HG03108 (cell line): ENCODE measurements around the gene TRAFD1.
"Not testable (repeated sequence)": the region's sequence is repeated elsewhere in the genome, so short reads cannot be mapped to it uniquely, and the experiment has no call there.

Source experiments
- ATAC-seq: cut with Tn5 transposase; IDR thresholded peaks from one replicate; pipeline ENCODE4 v1.9.1; 2021; ENCODE audit warnings: moderate library complexity; ENCODE audit not compliant: unreplicated experiment

Gene TRAFD1, protein sequence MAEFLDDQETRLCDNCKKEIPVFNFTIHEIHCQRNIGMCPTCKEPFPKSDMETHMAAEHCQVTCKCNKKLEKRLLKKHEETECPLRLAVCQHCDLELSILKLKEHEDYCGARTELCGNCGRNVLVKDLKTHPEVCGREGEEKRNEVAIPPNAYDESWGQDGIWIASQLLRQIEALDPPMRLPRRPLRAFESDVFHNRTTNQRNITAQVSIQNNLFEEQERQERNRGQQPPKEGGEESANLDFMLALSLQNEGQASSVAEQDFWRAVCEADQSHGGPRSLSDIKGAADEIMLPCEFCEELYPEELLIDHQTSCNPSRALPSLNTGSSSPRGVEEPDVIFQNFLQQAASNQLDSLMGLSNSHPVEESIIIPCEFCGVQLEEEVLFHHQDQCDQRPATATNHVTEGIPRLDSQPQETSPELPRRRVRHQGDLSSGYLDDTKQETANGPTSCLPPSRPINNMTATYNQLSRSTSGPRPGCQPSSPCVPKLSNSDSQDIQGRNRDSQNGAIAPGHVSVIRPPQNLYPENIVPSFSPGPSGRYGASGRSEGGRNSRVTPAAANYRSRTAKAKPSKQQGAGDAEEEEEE

DNA sequence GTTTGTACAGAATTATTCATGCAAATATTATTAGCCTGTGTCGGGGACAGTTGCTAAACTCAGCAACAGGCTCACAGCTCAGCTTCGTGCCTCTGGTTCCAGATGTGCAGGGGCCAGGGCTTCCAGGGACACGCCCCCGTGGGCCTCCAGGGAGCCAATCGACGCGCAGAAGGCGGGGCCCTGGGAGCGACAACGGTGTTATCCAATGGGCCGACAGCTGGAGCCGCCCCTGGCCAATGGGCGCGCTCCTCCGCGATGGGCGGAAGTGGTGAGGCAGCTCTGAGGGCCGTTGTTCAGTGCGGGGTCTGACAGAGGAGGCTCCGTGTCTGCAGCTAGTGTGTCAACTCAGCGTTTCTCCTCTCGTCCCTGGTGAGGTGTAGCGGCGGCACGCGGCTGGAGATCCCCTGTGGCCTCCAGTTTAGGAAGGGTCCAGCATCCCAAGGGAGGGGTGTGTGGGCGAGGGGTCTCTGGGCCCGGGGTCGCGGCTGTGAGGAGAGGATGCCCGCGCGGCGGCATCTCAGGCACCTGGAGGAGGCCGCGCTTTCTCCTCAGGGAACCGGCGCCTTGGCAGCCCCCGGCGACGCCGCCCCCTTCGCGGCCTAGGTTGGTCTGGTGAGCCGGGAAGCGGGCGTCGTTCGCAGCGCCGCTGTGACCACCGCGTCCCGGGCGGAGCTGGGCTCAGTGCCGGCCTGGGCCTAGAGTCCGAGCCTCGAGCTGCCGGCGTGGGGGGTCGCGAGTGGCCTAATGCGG is at the start of gene TRAFD1:
TRAFD1 (plus strand) TSS at position 311 of the 750 bp plus-strand sequence. CDS start 4,963 bp downstream, outside the sequence.
- ATAC-seq, result peak; percentile 95

DNA sequence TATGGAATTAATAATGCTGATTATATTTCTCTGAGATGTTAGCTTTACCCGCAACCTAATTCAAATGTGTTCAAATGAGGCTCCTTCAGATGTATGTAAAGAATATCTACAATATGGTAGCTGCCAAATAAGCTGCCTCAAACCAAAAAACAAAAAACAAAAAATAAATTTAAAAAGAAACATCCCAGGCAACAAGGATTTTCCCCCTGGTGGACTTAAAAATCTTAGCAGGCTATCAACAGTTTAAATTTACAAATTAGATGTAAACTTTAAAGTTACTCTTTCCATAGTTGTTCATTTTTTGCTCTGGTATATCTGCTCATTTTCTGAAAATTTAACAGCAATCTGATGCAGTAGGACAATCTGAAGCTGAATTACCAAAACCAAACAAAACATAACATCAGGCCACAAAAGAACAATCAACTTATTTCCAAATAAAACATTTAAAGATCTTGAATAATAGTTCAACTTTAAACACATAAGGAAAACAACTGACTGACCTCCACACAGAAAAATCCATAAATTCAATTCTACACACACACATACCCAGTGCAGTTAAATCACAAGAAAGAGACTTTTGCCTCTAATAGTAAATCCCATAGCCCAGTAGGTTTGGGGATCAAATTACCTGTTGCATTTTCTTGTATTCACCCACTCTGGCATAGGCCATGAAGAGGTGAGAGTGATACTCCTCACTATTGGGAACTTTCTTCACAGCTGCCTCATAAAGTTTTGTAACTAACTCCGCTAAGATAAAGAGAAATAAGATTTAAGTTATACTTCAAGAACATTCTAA is 38.1 kb upstream of the TRAFD1 start:
- ATAC-seq, result no peak

DNA sequence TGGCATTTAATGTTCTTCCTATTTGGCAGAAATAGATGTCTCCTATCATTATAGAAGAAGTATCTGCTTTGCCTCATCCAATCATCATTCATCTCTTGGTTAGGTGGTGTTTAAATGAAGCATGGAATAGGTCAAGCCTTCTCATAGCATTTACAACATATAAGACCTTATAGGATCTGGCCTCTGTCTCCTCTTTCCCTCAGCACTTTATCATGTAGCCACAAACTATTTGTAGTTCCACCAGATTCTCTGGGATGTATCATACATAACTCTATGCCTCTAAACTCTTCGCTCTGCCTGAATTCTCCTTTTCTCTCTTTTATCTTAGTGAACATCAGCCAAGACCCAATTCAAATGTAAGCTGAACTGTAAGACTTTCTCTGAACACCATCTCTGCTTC is 37.5 kb upstream of the TRAFD1 start:
- ATAC-seq, result no peak

DNA sequence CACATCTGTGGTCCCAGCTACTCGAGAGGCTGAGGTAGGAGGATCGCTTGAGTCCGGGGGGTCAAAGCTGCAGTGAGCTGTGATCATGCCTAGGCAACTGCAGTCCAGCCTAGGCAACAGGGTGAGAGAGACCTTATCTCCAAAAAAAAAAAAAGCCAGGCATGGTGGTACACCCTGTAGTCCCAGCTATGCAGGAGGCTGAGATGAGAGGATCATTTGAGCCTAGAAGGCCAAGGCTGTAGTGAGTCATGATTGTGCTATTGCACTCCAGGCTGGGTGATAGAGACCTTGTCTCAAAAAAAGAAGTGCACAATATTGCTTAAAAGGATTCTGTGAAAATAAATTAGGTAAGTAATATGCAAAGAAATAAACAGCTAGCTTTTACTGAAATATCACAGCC is 33.8 kb upstream of the TRAFD1 start:
- no peak for ATAC-seq

DNA sequence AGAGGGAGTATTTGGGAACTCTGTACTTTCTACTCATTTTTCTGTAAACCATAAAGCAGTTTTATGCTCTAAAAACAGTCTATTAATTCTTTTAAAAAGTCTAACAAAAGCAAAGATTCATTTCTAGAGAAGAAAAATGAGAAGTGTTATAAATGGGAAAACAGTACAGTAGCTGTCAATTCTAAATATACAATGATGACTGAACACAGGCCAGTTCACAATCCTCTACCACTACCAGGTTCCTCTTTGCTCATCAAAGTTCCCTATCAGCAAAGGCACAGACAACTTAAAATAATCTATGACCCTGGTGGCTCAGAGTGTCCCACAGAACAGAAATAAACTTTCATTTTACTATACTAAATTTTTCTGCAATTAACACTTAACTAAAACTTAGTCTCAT is 29.3 kb upstream of the TRAFD1 start:
- ATAC-seq, result peak; percentile 66

DNA sequence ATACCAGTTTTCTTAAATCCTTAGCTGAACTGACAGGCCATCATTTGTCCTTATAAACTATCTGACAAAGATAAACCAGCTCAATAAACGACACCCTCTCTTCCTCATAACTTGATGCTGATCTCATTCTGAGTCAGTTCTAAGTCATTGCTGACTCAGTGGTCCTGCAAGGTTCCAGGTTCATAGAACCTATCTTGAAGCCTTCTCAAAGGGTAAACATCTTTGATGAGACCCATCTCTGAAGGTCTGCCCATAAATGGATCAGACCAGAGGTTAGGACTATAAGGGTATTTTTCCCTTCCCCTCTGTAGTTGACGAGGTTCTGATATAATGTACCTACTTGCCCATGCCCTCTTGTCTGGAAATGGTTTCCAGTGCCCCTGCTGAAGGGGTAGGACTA is 28.7 kb upstream of the TRAFD1 start:
- no peak for ATAC-seq

DNA sequence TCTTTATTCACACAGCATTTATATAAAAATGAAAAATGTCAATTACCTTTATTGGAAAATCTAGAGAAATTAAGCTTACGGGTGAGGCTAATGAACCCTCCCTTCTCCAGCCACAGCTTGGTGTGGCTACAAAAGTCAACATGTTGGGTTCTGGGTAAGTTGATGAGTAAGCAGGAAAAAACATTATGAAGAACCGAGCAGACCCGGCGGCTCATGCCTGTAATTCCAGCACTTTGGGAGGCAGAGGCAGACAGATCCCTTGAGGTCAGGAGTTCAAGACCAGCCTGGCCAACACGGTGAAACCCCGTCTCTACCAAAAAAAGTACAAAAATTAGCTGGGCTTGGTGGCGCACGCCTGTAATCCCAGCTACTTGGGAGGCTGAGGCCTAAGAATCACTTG is 27.7 kb upstream of the TRAFD1 start:
- ATAC-seq, result no peak

DNA sequence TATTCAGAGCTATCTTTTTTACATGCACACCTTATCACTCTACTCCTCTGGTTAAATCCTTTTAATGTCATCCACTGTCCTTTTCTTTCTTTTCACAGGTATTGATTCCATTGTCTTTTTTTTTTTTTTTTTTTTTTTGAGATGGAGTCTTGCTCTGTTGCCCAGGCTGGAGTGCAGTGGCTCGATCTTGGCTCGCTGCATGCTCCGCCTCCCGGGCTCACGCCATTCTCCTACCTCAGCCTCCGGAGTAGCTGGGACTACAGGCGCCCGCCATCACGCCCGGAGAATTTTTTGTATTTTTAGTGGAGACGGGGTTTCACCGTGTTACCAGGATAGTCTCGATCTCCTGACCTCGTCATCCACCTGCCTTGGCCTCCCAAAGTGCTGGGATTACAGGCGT is 24.9 kb upstream of the TRAFD1 start:
- not testable (repeated sequence) for ATAC-seq

DNA sequence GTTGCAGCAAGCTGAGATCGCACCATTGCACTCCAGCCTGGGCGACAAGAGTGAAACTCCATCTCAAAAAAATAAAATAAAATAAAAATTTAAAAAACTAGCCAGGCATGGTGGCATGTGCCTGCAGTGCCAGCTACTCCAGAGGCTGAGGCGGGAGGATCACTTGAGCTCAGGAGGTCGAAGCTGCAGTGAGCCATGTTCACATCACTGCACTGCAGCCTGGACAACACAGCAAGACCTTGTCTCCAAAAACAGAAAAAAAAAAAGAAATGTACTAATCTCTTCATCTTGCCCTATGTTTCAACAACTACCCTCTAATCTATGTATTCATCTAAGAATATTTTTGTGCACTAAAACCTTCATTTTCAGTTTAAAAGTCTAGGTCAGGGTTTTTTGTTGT is 23.2 kb upstream of the TRAFD1 start:
- ATAC-seq, result no peak

DNA sequence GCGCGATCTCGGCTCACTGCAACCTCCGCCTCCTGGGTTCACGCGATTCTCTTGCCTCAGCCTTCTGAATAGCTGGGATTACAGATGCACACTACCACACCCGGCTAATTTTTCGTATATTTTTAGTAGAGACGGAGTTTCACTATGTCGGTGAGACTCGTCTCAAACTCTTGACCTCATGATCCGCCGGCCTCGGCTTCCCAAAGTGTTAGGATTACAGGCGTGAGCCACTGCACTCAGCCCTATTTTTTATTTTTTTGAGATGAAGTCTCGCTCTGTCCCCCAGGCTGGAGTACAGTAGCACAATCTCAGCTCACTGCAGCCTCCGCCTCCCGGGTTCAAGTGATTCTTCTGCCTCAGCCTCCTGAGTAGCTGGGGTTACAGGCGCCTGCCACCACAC is 22.6 kb upstream of the TRAFD1 start:
- ATAC-seq, result not testable (repeated sequence)

DNA sequence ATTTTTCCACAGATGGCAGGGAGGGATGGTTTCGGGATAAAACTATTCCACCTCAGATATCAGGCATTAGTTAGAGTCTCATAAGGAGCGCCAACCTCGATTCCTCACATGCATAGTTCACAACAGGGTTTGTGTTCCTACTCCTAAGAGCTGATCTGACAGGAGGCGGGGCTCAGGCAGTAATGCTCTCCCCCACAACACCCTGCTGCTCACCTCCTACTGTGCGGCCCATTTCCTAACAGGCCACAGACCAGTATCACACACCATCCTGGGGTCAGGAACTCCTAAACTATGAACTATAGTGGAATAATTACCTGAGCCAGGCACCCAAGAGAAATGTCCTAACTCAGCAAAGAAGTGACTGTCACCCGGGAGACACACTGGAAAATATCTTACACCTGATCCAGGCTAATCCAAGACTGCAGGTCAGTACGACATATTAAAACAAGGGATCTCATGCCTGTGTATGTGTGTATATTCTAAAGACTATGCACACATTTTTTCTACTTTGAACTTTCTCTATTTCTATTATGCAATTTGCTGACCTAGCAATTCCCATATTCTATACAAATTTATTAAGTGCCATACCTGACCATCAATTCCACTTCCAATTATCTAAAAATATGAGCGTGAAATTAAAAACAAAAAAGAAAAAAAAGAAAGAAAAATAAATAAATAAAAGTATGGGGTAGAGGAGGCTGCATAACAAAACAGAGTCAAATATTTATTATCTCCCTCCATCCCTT is 21.4 kb upstream of the TRAFD1 start:
- no peak for ATAC-seq

DNA sequence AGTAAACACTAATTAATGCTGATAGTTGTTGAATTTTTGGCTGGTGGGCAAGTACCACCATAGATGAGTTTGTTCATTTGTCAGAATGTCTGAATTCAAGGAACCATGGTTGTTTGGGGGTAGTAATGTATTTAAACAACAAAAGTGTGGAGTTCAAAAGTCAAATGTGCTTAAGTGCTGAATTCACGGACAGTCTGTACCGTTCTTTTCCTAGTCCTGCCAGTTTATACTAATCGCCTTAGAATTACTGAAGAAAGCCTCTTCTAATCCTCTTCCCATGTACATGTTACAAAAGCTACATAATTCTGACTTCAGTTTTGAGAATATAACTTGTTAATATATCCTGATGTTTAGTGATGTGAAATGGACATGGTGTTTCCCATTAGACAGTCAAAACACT is 19.5 kb upstream of the TRAFD1 start:
- ATAC-seq, result no peak

DNA sequence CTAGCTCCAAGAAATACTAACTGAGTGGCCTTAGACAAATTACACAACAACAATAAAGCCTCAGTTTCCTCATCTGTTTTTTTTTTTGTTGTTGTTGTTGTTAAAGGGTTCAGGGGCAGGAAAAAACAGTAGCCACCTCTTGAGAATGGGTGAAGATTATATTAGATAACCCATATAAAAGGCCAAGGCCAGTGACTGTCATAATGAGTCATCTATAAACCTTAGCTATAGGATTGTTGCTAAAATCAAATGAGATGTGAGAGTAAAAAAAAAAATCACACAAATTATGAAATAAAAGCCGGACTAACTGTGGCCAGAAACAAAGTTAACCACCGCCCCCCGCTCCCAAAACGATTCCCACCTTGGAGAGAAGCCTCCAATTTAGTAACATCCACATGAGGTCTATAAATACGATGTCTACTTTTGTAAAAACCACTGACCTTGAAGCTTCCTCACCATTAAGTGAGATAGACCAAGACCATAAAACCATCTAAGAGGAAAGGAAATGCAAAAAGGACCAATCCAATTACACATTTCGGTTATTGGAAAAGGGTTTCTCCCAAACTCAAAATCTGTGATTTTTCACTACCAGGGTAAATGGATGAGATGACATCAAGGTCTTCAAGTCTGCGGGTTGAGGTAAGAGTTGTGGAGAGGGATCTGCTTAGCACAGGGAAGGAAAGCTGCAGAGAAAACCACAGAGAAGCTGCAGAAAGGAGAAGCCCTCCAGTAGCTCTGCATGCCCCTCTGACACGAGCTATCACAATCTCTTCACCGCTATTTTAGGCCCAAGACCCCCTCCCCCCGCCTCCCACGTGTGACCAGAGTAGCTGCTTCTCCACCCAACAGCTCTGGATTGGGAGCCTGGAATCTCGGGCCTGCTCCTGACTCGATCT is 17.8 kb upstream of the TRAFD1 start:
- ATAC-seq, result no peak

DNA sequence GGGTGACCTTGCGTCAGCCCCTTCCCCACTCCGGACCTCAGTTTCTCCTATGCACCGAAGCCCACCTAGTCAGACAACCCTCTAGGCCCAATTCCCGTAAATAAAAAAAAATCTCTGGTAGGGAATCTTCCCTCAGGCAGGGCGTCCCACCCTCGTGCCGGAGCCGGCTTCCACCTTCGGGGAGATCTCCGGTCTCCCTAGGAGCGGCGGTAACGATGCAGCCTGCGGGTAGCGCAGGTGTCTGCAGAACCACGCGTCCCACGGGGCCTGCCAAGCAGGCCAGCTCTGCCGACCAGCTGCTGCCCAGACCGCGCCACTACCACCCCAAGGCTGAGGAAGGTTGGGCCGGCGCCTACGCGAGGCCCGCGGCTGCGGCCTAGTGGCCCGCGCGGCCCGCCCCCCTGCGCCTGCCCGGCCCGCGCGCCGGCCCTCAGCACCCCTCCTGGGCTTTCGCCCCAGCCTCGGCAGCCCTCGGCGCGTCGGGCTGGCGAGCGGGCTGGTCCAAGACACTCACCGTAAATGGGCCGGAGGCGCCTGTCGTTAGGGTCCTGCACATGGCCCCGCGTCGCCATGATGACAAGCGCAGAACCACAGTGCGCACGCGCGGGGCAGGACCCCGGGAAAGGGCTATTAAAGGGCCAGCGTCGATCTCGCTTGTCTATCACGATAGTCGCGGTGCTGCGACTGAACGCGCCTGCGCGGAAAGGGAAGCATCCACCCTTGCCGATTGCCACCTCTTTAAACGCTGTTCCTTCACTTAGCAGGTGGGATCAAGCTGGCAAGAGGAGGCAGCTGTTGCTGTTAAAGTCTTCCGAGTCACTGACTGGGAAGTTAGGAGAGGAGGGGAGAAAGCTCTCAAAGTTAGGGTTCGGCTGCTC is 16.9 kb upstream of the TRAFD1 start, which contains the start of gene NAA25:
NAA25 (minus strand) TSS at position 582 of the 878 bp plus-strand sequence; CDS start at position 572, 10 bp downstream.
- ATAC-seq, result peak; percentile 56

DNA sequence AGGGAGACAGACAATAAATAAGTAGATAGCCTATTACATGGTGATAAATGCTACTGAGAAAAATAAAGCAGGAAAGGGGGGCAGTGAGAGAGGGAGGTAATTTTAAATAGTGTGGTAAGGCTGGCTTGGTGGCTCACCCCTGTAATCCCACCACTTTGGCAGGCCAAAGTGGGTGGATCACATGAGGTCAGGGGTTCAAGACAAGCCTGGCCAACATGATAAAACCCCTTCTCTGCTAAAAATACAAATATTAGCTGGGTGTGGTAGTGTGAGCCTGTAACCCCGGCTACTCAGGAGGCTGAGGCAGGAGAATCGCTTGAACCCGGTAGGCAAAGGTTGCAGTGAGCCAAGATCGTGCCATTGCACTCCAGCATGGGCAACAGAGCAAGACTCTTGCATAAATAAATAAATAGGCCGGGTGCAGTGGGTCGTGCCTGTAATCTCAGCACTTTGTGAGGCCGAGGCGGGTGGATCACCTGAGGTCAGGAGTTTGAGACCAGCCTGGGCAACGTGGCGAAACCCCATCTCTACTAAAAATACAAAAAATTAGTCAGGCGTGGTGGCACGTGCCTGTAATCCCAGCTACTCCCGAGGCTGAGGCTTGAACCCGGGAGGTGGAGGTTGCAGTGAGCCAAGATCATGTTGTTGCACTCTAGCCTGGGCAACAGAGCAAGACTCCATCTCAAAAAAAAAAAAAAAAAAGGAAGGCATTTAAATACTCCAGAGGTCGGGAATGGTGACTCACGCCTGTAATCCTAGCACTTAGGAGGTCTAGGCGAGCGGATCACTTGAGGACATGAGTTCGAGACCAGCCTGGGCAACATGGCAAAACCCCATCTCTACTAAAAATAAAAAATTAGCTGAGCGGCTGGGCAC is 14.3 kb upstream of the TRAFD1 start:
- ATAC-seq, result not testable (repeated sequence)

DNA sequence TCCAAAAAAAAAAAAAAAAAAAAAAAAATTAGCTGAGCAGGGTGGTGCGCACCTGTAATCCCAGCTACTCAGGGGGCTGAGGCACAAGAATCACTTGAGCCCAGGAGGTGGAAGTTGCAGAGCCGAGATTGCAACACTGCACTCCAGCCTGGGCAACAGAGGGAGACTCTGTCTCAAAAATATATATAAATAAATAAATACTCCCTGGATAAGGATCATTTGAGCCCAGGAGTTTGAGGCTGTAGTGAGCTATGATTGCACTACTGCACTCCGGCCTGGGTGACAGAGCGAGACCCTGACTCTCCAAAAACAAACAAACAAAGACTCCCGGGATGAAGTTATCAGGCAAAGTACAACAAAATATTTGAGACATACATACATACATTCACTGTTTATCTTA is 13.4 kb upstream of the TRAFD1 start:
- ATAC-seq, result no peak

DNA sequence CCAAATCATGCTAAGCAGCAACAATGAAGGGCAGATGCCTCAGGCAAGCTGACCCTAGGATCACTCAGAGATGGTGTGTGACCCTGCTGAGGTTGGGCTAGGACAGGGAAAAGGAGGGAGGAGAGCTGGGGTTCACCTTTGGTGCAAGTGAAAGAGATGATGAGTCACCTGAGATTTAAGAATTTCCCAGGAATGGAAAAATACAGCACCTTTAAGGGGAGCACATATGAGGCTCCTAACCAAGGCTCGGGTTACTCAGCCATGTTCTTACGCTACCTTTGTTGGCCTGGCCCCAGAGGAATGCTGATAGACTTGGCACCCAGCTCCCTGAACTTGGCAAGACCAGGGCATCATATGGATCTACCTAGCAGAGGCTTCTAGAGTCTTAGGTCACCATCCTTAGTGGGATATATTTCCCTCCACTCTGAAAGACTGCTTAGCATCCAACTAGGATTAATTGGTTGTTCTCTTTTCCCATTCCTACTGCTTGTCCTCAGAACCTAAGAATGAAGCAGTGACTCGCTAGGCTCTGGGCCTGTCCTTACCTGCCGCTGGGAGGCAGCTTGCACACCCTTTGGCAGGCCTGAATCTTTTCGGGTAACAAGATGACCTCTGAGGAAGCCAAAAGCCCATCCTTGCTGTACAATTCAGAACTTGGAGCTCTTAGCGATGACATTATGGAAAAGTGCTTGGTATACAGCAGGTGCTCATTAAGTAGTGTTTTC is 12.8 kb upstream of the TRAFD1 start:
- ATAC-seq, result no peak
